HG02981 (cell line): ENCODE results near the gene CACNG6.

Source experiments
- ATAC-seq: cut with Tn5 transposase; IDR thresholded peaks from one replicate; pipeline ENCODE4 v1.9.1; 2021; ENCODE audit warnings: mild to moderate bottlenecking, moderate library complexity; ENCODE audit not compliant: unreplicated experiment

The CACNG6 gene

DNA sequence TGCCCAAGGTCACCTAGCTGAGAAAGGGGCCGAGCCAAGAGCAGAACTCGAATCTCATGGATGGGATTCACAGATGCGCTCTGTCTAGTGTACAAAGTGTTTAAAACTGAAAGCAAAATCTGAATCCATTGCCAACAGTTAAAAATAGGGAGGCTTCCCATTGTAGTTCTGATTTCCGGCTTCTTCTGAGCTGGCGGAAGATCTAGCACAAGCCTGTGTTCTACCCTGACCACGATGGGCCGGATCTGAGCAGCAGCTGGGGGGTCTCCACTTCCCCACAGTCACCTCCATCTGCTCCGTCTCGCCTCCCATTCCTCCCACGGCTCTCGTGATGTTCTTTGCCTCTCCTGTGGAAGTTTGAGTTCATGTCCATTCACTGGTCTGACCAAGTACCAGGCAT, 26.3 kb upstream of the CACNG6 start:
- no peak for ATAC-seq

DNA sequence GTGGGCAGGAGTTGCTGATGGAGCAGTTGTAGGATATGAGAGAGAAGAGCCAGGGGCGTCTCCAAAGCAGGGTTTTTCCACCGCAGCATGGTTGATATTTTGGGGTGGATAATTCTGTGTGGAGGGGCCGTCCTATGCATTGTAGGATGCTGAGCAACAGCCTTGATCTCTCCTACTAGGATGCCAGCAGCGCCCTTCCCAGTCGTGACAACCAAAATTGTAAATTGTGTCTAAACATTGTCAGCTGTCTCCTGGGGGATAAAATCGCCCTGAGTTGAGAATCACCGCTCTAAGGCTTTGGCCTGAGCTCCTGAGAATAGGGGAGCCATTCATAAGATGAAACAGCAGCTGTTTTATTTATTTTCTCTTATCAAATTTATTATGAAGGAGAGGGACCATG, 24.5 kb upstream of the CACNG6 start:
- no peak for ATAC-seq

DNA sequence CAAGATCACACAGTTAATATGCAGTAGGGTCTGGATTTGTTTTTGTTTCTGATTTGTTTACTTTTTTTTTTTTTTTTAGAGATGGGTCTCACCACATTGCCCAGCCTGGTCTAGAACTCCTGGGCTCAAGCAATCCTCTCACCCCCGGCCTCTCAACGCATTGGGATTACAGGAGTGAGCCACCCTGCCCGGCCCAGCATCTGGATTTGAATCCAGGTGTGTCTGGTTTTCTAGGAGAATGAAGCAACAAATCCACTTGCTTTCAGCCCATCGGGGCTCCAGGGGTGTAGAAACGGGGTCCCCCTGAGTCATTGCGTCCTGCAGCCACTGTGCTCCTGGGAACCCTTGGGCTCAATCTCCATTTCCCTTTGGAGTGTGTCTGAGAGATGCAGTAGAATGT, 22.1 kb upstream of the CACNG6 start:
- ATAC-seq: no peak

DNA sequence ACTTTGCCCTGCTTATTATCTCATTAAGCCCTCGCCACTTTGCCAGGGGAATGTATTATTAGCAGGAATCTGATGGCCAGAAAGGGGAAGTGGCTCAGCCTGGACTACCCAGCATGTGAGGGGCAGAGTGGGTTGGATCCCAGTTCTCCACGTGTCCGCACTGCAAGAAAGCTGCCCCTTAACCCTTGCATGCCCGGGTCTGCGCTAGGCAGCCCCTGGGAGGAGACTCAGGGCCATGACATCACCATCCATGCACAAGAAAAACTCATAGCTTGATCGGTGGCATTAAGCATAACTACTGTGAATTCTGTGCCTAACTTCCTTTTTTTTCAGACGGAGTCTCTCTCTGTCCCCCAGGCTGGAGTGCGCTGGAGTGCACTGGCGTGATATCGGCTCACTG, 19.8 kb upstream of the CACNG6 start:
- ATAC-seq: no peak

GRCh38 chr19:53977429-53977990, 13.9 kb upstream of the CACNG6 start:
- no peak for ATAC-seq

GRCh38 chr19:53977991-53978731, 13.3 kb upstream of the CACNG6 start:
- no peak for ATAC-seq

DNA sequence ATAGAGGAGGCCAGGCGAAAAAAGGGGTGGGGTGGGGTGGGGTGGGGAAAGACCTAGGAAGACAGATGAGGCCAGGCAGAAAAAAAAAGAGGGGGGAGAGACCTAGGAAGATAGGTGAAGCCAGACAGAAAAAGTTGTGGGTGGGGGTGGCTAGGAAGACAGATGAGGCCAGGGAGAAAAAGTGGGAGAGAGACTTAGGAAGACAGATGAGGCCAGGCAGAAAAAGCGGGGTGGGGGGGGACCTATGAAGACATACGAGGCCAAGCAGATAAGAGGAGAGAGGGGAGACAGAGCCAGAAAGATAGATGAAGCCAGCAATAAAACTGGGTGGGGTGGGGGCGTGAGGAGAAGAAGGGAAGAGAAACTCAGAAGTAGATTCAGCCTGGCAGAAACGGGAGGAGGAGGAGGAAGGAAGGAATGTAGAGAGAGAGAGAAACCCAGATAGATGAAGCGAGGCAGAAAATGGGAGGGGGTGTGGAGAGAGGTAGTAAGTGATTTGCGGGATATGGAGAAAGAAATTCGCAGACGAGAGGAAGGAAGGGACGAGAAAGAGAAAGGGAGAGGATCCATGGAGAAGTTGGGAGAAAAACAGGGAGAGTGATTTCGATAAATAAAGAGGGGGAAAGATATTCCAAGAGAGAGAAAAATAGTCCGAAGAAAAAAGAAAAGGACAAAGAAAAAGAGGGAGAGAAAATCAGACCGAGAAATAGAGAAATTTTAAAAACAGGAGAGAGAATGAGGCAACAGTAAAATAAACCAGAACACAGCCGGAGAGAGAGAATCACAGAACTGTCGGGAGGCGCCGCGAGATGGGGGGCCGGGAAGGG, 12.2 kb upstream of the CACNG6 start:
- no peak for ATAC-seq

DNA sequence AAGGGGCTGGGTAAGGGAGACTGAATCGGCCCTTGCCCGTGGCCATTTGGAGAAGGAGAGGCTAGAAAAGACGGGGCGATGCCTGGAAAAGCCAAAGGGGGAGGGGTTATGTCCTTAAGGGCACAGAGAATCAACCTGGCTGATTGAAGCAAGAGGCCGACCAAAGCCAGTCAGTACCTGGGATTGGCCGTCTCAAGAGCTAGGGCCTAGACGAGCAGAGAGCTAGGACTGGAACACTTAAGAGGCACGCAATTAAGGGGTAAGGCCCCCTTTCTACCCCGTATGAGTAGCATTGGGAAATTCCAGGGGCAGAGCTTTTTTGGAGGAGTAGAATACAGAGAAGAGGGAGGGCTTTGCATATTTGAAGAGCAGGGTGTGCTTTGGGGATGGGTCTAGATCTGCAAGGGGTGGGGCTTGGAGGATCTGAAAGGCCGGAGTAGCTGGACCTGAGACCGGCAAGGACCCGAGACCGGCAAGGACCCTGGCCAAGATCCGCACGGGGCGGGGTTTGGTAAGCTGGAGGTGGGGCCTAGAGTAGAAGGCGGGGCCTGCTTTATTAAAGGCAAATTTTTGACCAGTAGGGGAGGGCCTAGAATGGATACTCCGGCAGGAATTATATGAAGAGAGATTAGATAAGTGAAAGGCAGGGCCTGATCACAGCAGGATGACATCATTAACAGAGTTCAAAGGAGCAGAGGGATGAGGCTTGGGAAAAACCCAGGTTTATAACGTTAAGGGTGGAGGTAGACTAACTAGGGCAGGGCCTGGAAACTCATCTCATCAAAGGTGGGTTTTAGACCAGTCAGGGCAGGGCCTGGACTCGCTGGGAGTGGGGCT, 10.7 kb upstream of the CACNG6 start:
- no peak for ATAC-seq

- ATAC-seq: no peak
Observed at GRCh38 chr19:53981376-53981951, 10.0 kb upstream of the CACNG6 start.

DNA sequence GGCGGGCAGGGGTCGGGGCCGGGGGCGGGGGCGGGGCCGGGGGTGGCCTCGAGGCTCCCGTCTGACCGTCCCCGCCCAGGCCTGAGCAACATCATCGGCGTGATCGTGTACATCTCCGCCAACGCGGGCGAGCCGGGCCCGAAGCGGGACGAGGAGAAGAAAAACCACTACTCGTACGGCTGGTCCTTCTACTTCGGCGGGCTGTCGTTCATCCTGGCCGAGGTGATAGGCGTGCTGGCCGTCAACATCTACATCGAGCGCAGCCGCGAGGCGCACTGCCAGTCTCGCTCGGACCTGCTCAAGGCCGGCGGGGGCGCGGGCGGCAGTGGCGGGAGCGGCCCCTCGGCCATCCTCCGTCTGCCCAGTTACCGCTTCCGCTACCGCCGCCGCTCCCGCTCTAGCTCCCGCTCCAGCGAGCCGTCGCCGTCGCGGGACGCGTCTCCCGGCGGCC, 9.4 kb upstream of the CACNG6 start:
- ATAC-seq: no peak

- no peak for ATAC-seq
Observed at GRCh38 chr19:53982611-53983010, 8.8 kb upstream of the CACNG6 start.

DNA sequence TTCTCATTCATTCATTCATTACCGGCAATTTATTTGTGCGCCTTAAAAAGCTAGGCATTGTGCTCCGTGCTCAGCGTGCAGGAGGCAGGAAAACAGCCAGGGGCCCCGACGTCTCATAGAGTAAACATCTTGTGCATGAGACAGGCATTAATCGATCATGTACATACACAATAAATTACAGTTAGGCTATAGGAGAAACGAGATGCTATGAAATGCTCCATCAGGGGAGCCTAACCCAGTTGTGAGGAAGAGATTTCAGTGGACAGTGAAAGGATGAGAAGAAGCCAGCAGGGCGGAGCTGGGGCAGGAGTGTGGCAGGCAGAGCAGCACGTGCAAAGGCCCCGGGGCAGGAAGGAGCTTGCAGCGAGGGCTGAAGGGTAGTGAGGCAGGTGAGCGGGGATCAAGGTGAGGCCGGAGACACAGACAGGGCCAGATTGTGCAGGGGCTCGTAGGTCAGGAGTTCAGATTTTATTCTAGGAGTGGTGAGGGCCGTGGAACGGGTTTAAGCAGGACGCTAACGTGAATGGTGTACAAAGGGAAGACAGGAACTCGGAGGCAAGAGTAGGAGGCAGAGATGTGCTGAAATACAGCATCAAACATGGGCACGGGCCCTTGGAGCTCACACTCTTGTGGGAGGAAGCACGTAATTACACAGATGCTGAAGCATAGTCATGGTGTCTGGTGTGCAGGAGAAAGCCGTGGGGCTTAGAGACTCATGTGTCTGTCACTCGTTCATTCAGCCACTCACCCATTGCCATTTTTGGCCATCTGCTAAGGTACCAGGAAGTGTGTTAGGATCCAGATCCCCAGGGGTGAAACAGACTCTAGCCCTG, 7.8 kb upstream of the CACNG6 start:
- no peak for ATAC-seq

DNA sequence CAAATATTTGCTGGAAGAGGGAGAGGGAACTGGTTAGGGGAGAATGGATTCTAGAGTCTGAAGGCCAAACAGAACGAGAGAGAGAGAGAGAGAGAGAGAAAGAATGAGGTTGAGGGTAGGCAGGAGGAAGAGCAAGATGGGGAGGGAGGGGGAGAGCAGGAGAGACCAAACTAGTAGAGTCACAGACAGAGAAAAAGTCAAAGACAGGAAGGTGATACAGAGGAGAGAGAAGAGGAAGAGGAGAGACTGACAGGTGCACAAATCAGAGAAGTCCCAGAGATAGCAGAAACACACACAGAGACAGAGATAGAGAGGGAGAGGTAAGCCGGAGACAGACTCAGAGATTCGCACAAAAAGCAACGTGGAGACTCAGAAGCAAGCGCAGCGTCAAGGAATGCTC, 5.6 kb upstream of the CACNG6 start:
- ATAC-seq: no peak

GRCh38 chr19:53988981-53989380, 2.5 kb upstream of the CACNG6 start:
- ATAC-seq: no peak

- ATAC-seq: no peak
Observed at GRCh38 chr19:53989600-53990533, 1.6 kb upstream of the CACNG6 start.

DNA sequence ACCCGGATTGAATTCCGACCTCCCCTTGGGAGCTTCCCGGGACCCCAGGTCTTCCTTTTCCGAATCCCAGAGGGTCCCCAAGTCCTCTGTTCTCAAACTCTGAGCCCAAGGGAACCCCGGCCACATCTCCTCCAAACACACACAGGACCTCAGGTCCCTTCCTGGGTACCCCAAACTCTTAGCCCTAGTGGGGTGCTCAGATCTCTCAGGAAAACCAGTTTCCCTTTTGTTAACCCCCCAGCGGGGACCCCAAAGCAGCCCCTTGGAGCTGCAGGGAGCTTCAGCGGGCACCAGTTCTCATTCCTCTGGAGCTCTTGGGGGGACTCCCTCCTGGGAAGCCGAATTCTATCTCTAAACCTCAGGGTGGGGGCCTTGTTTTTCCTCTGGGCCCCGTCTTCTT, 774 bp downstream of the CACNG6 start:
- no peak for ATAC-seq

- no peak for ATAC-seq
Observed at GRCh38 chr19:53992815-53993214, 1.4 kb downstream of the CACNG6 start.

DNA sequence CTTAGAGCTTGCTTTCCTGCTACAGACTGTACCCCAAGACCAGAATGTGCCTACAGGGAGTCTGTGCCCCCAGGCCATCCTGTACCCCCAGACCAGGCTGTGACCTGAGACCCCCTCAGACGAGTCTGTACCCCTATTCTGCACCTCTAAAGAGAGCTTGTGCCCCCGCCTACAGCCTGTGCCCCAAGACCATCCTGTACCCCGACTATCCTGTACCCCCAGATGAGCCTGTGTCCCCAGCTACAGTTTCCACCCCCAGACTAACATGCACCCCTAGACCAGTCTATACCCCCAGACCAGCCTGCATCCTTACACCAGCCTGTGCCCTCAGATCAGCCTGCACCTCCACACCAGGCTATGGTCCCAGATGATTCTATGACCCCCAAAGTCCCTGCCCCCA, 2.0 kb downstream of the CACNG6 start:
- no peak for ATAC-seq

GRCh38 chr19:53994811-53995210, 3.4 kb downstream of the CACNG6 start:
- ATAC-seq: no peak
